Thyroid gland (tissue), 4 donors: ENCODE measurements around the gene DUOXA1. TPM values are rescaled to one million over a fixed set of nuclear protein-coding genes. Genes with fewer than 3 reads are reported as not detected.
A peak's percentile ranks its signal among the peaks of the same experiment; 100 is the strongest.

Source experiments
- DNase-seq, 2 donors: peaks; one replicate each; pipeline ENCODE4 v3.0.0-alpha.2; 2019
- H3K27ac ChIP-seq, 3 donors: fragments of 200-600 bp; sonication (generic); 1 replicate in 2 of 3; 2 replicates in 1 of 3; pipeline ENCODE4 v1.5.1; 2016 to 2019; ENCODE audit warnings: mild to moderate bottlenecking in 1 of 3, moderate library complexity in 1 of 3
- H3K27me3 ChIP-seq: fragments of 200-600 bp; sonication (generic); one replicate; pipeline ENCODE4 v1.5.1; 2019
- H3K36me3 ChIP-seq, 2 donors: fragments of 200-600 bp; sonication (generic); one replicate each; pipeline ENCODE4 v1.5.1; 2016 to 2019
- H3K4me1 ChIP-seq, 2 donors: fragments of 200-600 bp; sonication (generic); one replicate each; pipeline ENCODE4 v1.5.1; 2017 to 2019
- H3K4me3 ChIP-seq, 3 donors: fragments of 200-600 bp; sonication (generic); replicated peaks in 1 of 3; 1 replicate in 2 of 3; 2 replicates in 1 of 3; pipeline ENCODE4 v1.5.1; 2016; ENCODE audit warnings: mild to moderate bottlenecking in 1 of 3
- H3K9me3 ChIP-seq: fragments of 200-600 bp; sonication (generic); one replicate; pipeline ENCODE4 v1.5.1; 2017
- POLR2A ChIP-seq, 2 donors: fragments of 450-650 bp; IDR thresholded peaks; one replicate each; pipeline ENCODE4 v1.6.1; 2017; ENCODE audit warnings: antibody characterized with exemption in 2 of 2, mild to moderate bottlenecking in 2 of 2, moderate library complexity in 1 of 2
- WGBS, 2 donors: methylation state at CpG; one replicate each; pipeline ENCODE4 v1.1.5; 2017; 5-methylcytosine and 5-hydroxymethylcytosine counted together
- intact Hi-C: fragments of 100-400 bp; cut with DNase I; formaldehyde crosslinking; loops from one replicate; pipeline ENCODE4 v1.15.1; 2023
- total RNA-seq, 4 donors: library from RNA; depleted of rRNA; stranded (reverse); fragments of >200 nt; gene quantifications; one replicate each; pipeline ENCODE4 v1.2.3, GENCODE V29; 2016
- TF ChIP-seq, protein P1 (sequence below), 6 experiments: fragments of 200-600 bp in 3 of 6; fragments of 450-650 bp in 3 of 6; sonication (generic) in 3 of 6; IDR thresholded peaks; one replicate each; pipeline ENCODE4 v1.5.1; 2016 to 2019; ENCODE audit warnings: antibody characterized with exemption in 6 of 6, mild to moderate bottlenecking in 2 of 6, inconsistent platforms in 1 of 6, moderate library complexity in 1 of 6

Gene DUOXA1
- total RNA-seq, 4 donors from 2014 or later, result 97.0 to 187 (median 150) TPM

DNA sequence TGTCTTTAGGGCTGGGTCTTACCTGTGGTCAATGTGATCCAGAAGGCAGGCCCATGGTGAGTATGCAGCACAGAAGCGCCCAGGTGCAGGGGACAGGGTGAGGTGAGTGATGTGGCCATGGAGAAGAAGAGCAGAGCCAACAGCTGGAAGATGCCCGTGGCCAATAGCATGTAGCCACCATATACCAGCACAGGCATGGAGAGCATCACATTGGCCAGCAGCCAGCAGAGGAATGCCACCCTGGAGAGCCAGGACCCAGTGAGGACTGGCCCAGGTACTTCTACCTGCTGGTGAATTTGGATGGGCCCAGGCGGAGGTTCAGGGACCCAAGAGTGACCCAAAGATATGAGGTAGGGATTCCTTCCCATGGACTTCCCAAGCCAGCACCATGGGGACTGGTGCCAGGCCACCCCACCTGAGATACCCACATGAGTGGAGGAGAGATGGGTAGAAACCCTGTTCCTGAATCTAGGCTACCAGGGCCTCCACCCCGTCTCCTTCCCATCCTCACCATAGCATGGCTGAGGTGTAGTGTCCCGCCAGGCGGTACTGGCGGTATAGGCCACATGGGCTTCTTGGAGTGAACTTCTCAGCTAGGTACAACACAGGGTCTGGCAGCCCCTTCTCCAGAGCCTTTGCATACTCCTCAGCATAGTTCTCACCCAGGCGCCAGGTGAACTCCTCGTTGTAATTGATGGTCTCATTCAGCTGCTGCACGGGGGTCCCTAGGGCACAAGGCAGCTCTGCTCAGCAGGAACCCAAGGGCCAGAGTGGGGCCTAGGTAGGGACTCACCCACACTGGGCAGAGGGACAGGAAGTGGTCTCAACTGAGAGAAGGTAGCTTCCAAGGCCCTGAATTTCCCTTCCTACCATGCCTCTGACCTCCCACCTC lies 9.4 kb downstream of the DUOXA1 start:
- Histone ChIP-seq H3K27ac (peak overlapping the region in 2 of 3 donors; percentile 24 to 97), H3K27me3 (no peaks in the 10 kb centered on the region), H3K9me3 (no peaks in the 10 kb centered on the region), H3K4me1 (peaks cover 47 to 59% of the 10 kb centered on the region in 2 donors), H3K4me3 (no peak overlapping the region), H3K36me3 (no peaks in the 10 kb centered on the region)
- DNase-seq, result peak; percentile 30
- 87 to 91% methylated on average over 5 of the region's 10 CpGs for WGBS, 2 donors
- TF ChIP-seq, protein P1, sequence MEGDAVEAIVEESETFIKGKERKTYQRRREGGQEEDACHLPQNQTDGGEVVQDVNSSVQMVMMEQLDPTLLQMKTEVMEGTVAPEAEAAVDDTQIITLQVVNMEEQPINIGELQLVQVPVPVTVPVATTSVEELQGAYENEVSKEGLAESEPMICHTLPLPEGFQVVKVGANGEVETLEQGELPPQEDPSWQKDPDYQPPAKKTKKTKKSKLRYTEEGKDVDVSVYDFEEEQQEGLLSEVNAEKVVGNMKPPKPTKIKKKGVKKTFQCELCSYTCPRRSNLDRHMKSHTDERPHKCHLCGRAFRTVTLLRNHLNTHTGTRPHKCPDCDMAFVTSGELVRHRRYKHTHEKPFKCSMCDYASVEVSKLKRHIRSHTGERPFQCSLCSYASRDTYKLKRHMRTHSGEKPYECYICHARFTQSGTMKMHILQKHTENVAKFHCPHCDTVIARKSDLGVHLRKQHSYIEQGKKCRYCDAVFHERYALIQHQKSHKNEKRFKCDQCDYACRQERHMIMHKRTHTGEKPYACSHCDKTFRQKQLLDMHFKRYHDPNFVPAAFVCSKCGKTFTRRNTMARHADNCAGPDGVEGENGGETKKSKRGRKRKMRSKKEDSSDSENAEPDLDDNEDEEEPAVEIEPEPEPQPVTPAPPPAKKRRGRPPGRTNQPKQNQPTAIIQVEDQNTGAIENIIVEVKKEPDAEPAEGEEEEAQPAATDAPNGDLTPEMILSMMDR (IDR thresholded peaks at IDR 0.05), result no peak
- no peak for TF ChIP-seq POLR2A (IDR thresholded peaks at IDR 0.05)
- intact Hi-C loops, result no loop called here

DNA sequence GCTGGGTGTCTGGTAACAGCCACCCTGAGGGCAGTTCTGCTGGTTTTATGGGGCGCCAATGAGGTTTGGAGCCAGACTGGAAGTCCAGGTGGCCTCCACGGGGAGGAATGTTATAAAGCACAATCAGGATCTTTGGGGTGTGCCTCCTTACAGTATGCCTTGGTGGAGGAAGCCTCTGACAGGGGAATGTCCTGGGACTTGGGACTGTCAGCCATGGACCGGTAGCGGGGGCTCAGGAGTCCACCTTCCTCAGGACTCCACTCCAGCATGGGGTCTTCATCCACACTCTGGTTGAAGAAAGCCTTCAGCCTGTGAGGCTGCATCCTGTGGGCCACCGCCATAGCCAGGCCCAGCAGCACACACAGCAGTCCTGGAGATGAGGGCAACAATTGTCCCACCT lies 10.7 kb downstream of the DUOXA1 start:
- TF ChIP-seq, protein P1 (IDR thresholded peaks at IDR 0.05), result no peak
- no peak for TF ChIP-seq POLR2A (IDR thresholded peaks at IDR 0.05)
- no peak for DNase-seq
- no peak overlapping the region for H3K4me3 ChIP-seq
- H3K27me3 ChIP-seq, result no peaks in the 10 kb centered on the region
- intact Hi-C loops, result loop anchor here (10.0 kb wide), 1 partner anchor 84 kb away; no protein-coding TSS in a partner anchor
- H3K36me3 ChIP-seq, result no peaks in the 10 kb centered on the region
- peak overlapping the region in 1 of 3 donors; percentile 19 for H3K27ac ChIP-seq
- no peaks in the 10 kb centered on the region for H3K9me3 ChIP-seq
- WGBS, 2 donors, result 91 to 93% methylated on average over 5 of the region's 5 CpGs
- H3K4me1 ChIP-seq, result peaks cover 39 to 56% of the 10 kb centered on the region in 2 donors

DNA sequence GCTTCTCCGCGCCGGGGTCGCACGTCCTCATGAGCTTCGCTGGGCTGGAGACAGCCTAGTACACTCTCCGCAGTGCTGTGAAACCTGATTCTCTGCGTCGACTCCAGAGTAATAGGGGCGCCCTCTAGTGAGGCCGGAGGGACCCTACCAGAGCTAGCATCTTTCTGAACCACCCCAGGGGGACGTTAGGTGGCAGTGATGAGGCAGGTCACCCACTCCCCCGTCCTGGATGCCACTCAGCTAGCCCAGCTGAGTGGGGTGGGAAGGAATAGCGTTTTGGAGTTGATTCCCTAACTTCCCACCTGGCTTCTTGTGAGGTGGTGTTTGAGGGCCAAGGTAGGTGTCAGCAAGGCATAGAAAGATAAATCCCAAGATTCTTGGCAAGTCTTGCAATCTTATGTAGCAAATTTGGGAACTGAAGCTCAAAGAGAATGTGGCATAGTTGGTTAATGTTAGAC lies 11.5 kb downstream of the DUOXA1 start:
- Histone ChIP-seq H3K27me3 (no peaks in the 10 kb centered on the region), H3K36me3 (no peaks in the 10 kb centered on the region), H3K4me3 (no peak overlapping the region), H3K4me1 (peaks cover 33 to 50% of the 10 kb centered on the region in 2 donors), H3K9me3 (no peaks in the 10 kb centered on the region), H3K27ac (peak overlapping the region in 2 of 3 donors; percentile 8 to 61)
- 1 to 4% methylated on average over 14 of the region's 14 CpGs for WGBS, 2 donors
- TF ChIP-seq POLR2A (IDR thresholded peaks at IDR 0.05), result no peak
- TF ChIP-seq, protein P1 (IDR thresholded peaks at IDR 0.05), result peak; percentile 92 to 100 (median 99)
- peak; percentile 94 to 95 for DNase-seq
- intact Hi-C loops, result loop anchor here (10.0 kb wide), 1 partner anchor 83 kb away; no protein-coding TSS in a partner anchor

DNA sequence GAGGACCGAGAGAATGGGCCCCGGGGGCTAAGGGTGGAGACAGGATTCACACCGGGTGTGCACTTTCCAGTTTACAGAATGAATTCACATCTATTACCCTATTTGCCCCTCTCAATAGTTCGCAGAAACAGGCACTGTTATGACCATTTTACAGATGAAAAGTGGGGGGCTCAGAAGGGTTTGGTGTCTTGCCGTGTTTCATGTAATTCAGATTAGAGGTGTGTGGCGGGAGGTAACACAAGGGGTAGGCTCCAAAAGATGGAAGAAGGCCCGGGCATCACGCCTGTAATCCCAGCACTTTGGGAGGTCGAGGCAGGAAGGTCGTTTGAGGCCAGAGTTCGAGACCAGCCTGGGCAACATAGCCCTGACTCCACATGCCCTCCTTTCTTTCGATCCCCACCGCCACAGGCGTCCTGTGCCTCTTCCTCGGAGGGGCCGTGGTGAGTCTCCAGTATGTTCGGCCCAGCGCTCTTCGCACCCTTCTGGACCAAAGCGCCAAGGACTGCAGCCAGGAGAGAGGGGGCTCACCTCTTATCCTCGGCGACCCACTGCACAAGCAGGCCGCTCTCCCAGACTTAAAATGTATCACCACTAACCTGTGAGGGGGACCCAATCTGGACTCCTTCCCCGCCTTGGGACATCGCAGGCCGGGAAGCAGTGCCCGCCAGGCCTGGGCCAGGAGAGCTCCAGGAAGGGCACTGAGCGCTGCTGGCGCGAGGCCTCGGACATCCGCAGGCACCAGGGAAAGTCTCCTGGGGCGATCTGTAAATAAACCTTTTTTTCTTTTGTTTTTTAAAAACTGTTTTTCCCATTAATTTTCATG lies 12.2 kb downstream of the DUOXA1 start:
- H3K9me3 ChIP-seq, result no peaks in the 10 kb centered on the region
- peaks cover 28 to 47% of the 10 kb centered on the region in 2 donors for H3K4me1 ChIP-seq
- no peaks in the 10 kb centered on the region for H3K27me3 ChIP-seq
- no peak for DNase-seq
- H3K36me3 ChIP-seq, result no peaks in the 10 kb centered on the region
- peak overlapping the region; percentile 8 to 61 (median 50) for H3K27ac ChIP-seq
- intact Hi-C loops, result loop anchor here (10.0 kb wide), 1 partner anchor 83 kb away; no protein-coding TSS in a partner anchor
- H3K4me3 ChIP-seq, result no peak overlapping the region
- TF ChIP-seq, protein P1 (IDR thresholded peaks at IDR 0.05), result no peak
- TF ChIP-seq POLR2A (IDR thresholded peaks at IDR 0.05), result no peak
- 42 to 47% methylated on average over 30 to 33 of the region's 33 CpGs for WGBS, 2 donors
